Ovary (tissue), 1 donor: ENCODE data around the gene CUEDC2.

Experiments
- EP300 ChIP-seq: sonication (generic); formaldehyde crosslinking; IDR thresholded peaks from one replicate; pipeline ENCODE4 v1.6.1; 2017; ENCODE audit warnings: antibody characterized with exemption
- POLR2A ChIP-seq: fragments of 450-650 bp; IDR thresholded peaks from one replicate; pipeline ENCODE4 v1.6.1; 2017; ENCODE audit warnings: antibody characterized with exemption, mild to moderate bottlenecking, moderate library complexity

DNA sequence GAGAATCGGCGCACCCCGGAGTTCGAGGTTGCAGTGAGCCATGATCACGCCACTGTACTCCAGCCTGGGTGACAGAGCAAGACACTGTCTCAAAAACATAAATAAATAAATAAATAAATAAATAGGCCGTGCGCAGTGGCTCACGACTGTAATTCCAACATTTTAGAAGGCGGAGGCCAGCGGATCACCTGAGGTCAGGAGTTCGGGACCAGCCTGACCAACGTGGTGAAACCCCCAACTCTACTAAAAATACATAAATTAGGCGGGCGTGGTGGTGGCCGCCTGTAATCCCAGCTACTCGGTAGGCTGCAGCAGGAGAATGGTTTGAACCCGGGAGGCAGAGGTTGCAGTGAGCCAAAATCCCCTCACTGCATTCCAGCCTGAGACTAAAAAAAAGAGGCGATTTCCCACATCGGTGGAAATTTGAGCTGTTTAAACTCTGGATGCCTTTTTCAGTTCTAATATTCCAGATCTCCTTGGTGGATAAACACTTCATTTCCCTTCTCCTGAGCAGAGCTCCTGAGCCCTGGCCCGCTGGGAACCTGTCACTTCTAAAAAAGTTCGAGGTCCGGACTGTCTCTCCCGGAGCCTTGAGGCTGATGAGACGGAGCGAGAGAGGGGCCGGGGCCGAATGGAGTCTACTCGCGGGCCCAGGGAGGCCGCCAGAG is 38.8 kb downstream of the CUEDC2 start:
- TF ChIP-seq POLR2A: no peak
- no peak for TF ChIP-seq EP300
